Measurements from ENCODE around the gene ZSWIM1.

DNA sequence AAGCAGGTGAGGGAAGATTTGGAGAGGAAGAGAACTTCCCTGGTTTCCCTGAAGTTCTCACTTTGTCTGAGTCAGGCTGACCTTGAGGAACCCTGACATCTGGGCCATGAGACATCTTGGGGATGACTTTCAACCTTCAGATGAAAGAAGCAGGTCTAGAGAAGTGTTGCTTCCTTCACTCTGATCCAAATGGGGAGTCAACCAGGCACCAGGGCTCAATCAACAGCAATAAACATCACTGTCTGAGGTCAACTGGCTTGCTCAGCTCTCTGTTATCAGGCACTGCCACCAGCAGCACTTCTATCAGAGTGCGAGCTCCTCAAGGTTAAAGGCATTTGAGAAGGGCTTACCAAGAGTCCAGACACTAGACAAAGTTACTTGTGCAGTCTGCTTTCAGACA is 30.1 kb upstream of the ZSWIM1 start:
- no peak for TF ChIP-seq POLR2AphosphoS5 (IDR thresholded peaks at IDR 0.05; ENCODE audit: low read depth, low read length)
- TF ChIP-seq POLR2A (IDR thresholded peaks at IDR 0.05; ENCODE audit: low read depth, low read length) = no peak
- no peak for TF ChIP-seq TAF1 (IDR thresholded peaks at IDR 0.05; ENCODE audit: borderline replicate concordance, low read depth, low read length)

Measured in GM12892 (cell line).